Brain pericyte (primary cell): ENCODE data around the gene CNRIP1.
"Not testable (repeated sequence)": the region's sequence is repeated elsewhere in the genome, so short reads cannot be mapped to it uniquely, and the experiment has no call there.

Source experiments
- DNase-seq: peaks from one replicate; pipeline ENCODE4 v3.0.0-alpha.2; 2012; ENCODE audit warnings: low read depth, low spot score

The CNRIP1 gene, protein sequence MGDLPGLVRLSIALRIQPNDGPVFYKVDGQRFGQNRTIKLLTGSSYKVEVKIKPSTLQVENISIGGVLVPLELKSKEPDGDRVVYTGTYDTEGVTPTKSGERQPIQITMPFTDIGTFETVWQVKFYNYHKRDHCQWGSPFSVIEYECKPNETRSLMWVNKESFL

DNA sequence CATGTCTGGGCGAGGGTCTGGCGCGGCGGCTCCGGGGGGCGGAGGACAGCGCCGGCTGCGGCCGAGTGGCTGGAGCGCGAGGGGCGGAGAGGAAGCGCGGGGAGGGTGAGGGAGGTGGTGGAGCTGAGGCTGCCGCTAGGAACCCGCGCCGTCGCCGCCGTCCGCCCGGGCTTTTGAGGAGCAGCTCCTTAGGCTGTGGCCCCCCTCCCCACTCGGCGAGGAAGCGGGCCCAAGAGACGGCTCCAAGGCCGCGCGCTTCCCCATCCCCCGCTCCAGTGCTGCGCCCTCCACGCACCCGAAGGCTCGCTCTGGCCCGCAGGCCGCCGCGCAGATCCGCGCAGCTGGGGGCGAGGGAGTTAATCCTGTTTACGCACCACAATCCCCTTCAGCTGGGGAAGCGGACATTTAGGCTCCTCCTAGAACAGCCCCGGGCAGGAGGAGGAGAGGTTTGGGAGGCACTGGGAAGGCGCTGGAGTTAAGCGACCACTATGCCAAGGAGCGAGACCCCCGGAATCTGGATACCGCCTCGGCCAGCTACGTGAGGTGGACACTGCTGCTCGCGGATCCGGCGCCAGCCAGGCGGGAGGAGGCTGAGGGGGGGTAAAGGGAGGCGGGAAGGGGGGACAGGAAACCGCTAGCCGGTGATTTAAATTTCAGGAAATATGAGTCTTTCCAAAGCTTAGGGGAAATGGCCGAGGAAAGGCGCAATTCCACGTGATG is at the start of gene CNRIP1:
Gene CNRIP1 (minus strand): TSS at position 552 of the 720 bp plus-strand sequence. CDS start 549 bp downstream, at position 3.
- DNase-seq: peak; percentile 33

DNA sequence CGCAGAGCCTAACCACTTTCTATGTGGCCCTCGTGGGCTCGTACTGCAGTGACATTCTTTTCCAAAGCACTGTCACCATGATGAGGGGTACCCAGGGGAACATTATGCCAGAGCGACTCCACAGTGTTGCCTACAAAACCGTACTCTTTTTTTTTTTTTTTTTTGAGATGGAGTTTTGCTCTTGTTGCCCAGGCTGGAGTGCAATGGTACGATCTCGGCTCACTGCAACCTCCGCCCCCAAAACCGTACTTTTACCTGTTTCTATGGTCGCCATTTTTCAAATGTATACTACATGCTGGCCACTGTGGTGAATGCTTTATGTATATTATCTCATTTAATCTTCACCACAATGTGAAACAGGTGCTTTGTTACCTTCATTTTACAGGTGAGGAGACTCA is 49.6 kb upstream of the CNRIP1 start:
- DNase-seq: no peak

DNA sequence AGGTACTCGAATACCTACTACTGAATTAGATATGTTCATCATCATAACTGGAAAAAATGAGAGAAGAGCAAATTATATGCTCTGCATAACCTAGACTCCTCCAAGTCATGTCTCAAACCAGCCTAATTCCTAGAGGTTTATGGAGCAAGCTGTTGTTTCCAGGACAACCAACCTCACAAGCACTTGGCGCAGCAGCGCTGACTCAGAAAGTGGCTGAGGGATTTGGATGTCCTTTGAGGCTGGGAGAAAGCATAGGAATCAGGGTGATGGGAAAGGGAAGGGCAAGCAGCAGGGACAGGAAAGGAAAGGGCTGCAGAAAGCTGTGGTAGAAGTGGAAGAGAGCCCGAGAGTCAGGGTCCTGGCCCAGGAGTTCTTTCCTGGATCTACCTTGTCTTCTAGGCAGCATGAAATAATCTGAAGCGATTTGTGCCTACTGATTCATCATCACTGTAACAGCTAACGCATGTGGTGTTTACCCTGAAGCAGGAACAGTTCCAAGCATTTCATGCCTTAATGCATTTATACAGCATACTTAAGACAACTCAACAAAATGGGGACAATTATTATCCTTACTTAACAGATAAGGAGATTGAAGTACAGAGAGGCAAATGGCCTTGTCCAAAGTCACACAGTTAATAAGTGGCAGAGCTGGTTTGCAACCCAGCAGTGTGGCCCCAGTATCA is 49.0 kb upstream of the CNRIP1 start:
- no peak for DNase-seq

DNA sequence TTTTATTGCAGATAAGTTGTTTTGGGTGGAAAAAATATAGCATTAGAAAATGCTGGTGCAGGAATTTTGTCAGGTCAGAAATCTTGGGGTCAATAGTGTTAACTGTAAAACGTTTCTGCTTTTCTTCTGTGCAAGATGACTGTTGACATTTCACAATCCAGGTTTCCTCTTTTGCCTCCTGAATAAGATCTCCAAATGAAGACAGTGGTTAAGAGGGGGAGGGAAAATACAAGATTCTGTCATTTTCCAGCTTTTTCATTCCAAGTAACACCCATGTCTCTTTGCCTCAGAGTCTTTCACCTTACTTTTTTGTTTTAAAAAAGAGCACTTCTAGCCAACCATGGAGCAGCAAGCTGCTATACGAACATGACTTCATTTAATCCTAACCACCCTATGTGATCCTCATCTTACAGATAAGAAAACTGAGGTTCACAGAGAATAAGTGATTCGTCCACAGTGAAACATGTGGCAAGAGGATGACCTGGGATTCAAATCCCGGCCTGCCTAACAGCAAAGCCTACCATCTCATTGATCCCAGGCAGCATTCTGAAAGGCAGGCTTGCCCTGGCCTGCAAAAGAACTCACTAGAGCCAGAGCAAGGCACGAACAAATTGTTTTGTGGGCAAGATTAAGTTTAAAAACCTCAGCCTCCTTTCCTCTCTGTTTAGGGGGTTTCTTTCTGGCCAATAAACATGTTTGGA is 48.4 kb upstream of the CNRIP1 start:
- DNase-seq: no peak

DNA sequence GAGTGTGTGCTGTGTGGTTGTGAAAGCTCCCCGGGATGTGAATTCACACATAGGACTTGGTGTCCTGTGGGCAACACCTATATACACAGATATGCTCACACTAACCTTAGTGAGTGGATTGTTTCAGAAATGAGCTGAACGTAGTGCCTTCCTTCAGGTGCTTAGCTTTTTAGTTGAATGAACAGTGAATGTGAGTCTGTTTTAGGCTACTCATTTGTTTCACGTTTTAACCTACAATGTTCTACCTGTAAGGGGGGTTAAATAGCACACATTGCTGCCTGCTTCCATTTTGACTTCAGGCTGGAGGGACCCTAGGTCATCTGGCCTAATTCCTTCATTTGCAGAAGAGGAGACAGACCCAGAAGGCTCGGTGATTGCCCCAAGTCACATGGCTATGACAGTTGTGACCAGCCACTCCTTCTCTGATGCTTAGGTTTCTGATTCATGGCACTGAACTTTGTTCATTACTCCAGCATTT is 46.4 kb upstream of the CNRIP1 start:
- no peak for DNase-seq

DNA sequence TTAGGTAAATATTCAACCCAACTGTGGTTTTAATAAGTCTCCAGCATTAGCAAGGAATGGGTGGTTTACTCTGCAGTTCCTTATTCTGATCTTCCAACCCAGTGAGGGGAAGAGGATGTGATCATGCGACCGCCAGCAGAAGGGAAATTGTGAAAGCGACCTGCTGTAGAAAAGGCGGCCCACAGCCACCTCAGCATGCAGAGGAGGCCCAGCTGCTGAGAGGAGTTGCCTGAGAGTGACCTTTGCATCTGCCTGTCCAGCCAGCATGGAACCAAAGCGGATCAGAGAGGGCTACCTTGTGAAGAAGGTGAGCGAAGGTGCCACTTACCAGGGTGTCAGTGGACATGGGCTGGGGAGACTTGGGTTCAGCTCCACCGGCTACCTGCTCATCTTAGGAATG is 45.3 kb upstream of the CNRIP1 start, which contains the start of gene PLEK:
Gene PLEK (plus strand): TSS at position 196 of the 400 bp plus-strand sequence. CDS start 70 bp downstream, at position 266.
- no peak for DNase-seq

DNA sequence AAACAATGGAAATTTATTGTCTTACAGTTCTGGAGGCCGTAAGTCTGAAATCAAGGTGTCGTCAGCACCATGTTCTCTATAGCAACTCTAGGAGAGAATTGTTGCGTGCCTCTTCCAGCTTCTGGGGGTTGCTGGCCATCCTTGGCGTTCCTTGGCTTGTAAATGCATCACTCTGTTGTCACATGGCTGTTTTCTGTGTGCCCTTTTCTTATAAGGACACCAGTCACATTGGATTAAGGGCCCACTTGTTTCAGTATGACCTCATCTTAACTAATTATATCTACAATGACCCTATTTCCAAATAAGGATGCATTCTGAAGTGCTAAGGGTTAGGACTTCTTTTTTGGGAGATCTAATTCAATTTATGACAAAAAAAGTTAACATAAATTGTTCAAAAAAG is 44.0 kb upstream of the CNRIP1 start:
- no peak for DNase-seq

DNA sequence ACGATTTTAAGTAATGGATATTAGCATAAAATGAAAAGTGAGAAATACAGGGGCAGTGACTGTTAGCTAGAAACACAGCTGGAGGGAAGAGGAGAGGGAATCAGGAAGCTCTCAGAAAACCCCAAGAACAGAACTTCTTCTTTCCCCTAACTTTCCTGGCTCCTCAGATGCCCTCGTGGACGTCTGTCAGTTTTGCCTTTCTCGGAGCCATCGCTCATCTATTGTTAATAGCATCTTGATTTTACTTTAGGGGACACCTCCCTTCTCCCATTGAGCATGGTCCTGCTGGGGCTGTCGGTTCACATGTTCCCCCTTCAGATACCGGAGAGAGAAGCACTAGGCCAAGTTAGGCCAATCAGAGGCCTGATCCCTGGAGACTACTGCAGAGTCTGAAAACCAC is 43.0 kb upstream of the CNRIP1 start:
- DNase-seq: no peak

DNA sequence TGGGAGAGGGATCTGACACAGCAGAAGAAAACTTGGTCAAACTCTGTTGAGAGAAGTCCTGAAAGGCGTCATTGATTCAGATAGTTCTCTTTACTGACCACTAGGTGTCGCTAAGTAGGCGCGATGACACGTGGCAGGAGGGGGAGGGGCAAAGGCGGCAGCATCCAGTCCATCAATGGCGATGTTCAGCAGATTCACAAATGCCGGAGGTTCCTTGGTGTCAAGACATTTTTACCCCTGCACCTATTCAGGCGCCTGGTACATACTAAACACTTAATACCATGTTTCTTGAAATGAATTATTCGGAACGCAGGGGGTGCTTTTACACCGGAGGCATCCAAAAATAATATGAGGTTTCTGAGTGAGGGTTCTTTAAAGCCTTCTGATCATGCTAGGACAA is 42.3 kb upstream of the CNRIP1 start:
- no peak for DNase-seq

DNA sequence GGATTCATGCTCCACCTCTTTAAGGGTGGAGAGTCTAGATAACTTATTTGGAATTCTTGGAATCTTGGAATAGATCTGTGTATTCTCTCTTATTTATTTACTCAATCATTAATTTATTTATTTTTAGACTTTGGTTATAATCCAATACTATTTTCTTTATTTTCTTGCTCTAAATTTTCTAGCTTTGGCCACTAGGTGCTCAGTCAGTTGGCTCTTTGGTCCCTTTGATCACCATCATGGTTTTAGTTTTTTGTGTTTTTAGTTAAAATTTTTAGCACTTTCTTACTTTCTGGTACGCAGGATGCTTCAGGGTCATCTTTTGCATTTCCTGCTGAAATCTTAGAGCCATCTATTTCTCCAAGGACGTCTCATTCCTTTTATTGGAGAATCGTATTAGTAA is 40.1 kb upstream of the CNRIP1 start:
- DNase-seq: no peak

DNA sequence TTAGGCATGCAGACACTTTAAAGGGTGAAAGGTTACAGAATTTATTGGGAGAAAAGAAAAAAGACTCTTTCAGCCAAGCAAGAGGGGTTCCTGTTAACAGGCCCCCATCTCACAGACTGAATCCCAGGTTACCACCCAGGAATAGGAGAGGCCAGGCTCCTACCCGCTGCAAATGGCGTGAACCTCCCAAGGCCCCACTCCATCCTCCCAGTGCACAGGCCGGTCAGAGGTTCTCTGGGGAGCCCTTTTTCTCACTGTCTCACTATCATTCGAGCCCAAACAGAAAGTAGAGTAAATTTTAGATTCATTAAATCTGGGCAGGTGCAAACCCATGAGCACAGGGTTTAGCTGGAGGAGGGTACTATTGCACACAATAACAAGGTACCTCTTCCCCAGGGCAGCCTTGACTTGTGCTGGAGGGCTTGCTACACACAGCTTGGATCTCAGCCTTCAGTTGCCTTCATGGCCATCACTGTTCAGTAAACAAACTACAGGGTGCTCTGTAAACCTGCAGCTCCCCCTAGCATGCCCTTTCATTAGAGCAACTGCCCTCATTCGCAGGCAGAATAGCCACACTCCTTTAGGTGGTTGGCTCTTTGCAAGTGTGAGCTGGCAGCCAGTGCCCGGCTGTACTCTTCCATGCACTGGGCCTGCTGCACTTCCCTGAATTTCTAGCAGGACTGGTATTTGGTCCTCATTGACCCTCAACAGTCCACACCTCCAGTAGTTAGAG is 38.0 kb upstream of the CNRIP1 start:
- no peak for DNase-seq

DNA sequence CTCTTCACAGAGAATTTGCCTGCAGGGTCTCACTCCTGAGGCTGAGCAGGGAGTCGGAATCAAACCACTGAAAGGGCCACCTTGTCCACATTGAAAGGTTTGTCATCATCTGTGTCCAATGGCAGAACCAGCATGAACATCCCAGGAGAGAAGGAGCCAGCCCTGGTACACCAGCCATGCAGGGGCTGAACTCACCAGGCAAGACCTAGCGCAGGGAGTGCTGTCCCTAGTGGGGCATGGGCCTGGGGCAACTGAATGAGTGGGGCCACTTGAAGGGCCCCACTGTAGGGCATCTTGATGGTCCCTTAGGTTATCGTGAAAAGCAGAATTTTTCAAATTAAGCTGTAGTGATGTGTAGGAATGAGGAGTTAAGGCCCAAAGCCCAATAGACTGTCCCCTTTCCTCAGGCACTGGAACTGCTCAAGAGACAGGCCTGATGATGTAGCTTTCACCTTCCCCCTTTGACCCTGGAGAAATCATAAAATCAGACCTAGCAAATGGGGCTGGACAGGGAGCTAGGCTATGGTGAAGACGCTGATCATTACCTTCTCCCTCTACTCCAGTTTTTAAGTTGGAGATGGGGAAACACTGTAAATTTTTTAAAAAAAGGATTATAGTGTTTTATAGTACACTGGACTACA is 37.0 kb upstream of the CNRIP1 start:
- no peak for DNase-seq

DNA sequence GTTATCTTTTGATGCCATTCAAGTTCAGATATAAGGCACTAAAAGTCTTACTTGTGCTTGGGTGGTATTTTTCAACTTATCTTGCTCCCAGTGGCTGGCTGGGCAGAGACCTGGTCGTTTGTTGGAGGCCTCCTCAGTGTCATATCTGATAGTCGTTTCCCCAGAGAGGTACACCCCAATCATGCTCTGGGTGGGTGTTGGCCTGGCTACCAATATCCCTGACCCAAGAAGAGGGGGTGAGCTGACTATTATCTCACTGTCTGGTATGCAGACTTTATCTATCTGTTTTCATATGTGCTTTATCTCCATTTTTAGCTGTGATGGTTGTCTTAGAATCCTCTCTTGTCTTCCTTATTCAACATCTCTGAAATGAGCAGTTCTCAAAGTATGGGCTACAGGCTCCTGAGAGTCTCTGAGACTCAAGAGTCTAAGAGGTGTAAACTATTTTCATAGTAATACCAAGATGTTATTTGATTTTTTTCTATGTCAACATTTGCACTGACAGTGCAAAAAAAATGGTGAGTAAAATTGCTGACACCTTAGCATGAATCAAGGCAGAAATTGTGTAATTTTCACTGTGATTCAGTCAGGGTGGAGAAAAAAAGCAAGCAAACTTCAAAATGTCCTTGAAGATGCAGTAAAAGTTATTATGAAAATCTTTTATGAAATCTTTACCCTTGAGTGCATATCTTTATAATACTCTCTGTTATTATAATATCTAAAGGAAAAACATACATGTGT is 33.1 kb upstream of the CNRIP1 start:
- DNase-seq: no peak

DNA sequence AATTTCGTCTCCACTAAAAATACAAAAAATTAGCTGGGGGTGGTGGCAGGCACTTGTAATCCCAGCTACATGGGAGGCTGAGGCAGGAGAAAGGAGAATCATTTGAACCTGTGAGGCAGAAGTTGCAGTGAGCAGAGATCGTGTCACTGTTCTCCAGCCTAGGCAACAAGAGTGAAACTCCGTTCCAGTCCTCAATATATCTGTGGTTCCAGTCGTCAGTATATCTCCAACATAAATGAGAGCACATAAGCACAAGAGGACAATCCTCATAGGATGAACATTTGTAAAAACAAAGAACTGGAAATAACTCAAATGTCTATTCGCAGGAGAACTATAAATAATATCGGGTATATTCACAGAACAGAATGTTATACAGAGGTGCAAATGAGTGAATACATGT is 32.2 kb upstream of the CNRIP1 start:
- no peak for DNase-seq

DNA sequence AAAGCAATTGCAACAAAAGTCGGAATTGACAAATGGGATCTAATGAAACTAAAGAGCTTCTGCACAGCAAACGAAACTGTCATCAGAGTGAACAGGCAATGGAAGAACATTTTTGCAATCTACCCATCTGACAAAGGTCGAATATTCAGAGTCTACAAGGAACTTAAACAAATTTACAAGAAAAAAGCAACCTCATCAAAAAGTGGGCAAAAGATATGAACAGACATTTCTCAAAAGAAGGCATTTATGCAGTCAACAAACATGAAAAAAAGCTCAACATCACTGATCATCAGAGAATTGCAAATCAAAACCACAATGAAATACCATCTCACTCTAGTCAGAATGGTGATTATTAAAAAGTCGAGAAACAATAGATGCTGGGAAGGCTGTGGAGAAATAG is 29.3 kb upstream of the CNRIP1 start:
- not testable (repeated sequence) for DNase-seq

DNA sequence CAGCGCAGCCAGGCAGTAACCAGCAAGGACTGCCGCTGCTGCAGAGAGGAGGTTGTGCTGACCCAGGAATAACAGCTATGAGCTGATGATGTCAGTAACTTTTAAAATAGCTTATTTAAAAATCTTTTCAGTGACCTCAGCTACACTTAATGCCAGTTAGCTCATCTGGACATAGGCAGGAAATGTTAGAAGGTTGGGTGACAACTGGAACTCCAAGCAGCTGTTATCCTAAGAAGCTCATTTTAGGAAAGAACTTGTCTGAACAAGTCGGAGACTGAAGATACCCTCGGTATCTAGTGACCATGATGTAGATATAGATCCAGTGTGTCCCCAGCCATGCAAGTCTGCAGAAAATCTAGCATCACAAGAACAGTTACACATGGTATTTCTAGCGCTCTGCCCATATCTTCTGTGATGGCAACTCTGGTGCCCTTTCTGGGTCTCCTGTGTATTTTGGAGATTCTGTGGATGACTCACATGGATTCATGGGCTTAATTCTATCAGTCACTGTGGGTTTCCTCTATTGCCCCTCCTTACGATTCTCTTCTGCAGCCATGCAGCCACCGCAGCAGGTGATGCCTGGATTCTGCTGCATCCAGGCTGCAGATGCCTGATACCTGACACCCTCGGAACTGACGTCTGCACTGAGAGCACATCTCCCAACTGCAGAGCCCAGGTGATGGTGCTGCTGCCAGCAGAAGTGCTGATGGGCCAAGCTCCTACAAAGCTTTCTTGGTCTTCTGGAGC is 25.6 kb upstream of the CNRIP1 start:
- no peak for DNase-seq

DNA sequence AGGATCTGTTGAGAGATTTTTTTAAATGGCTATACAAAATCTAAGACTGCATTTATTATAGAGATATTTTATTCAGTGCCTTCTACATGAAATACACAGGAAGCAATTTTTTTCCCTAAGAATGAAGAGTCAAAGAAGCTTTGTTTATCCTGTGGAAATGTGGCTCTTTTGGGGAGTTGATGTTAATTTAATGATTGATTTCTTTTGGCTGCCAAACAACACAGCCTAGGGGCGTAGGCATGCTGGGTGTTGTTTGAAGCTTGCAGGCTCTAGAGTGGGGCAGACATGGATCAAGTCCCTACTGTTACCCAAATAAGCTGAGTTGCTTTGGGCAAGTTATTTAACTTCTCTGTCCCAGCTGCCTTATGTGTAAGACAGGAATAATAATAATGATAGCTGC is 24.3 kb upstream of the CNRIP1 start:
- no peak for DNase-seq

DNA sequence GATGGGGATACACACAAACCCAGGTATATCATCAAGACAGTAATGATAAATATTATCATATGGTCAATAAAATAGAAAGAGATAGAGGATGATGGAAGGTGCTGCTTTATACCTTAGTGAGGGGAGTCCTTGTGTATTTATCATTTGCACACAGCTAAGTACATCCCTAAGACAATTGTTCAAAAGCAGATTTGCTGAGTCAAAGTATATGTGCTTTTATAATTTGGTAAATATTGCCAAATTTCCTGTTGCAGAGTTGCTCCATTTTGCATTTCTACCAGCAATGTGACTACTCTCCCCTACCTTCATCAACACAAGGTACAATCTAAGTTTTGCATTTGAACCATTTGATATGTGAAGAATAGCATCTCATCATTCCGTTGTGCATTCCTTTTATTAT is 22.7 kb upstream of the CNRIP1 start:
- no peak for DNase-seq

DNA sequence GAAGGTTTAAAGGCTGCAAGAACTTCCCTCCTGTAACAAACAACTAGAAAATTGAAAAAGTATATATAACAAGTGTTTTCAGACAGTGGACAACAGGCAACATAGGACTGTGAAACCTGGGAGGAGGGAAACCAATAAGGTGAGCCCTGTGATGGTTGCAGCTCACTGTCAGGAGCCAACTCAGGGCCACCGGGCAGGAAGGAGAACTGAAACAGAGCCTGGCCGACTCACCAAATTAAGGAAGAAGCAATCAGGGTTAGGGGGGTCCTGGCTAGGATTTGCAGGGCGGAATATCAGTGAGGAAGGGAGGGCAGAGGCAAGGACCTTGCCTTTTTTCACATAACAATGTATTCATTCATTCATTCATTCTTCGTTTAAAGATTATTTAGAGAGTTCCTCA is 21.8 kb upstream of the CNRIP1 start:
- no peak for DNase-seq

DNA sequence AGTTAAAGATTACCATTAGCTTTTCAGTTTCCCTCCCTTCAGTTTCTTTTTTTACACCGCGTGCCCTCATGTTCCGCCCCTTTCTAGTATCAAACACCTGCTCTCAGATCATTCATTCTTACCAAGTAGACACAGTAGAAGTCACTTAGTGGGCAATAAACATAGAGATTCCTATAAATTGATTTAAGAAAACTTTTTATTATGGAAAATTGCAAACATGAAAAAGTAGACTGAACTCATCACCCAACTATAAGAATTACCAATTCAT is 21.2 kb upstream of the CNRIP1 start:
- DNase-seq: no peak
